A549 treated with RU486 at 1 μM for 4 hours (cell line): ENCODE measurements around the gene BPHL. TPM values are rescaled to one million over a fixed set of nuclear protein-coding genes. Genes with fewer than 3 reads are reported as not detected.

Experiments
- total RNA-seq: library from RNA; stranded (reverse); fragments of 200-300 nt; extraction: Qiagen RNA extraction; gene quantifications from 5 replicates; pipeline ENCODE4 v1.2.3, GENCODE V29; 2022; ENCODE audit warnings: low read depth

BPHL gene
- total RNA-seq = 17.5 to 30.6 TPM (median 22.9 TPM) in 5 replicates

GRCh38 chr6:3118353-3119039, at the start of gene BPHL:
Gene BPHL, plus strand, starts transcription at chr6:3118711. Its CDS starts 30 bp downstream, at chr6:3118741.

GRCh38 chr6:3157131-3157933, 38.8 kb downstream of the BPHL start, which contains the start of gene TUBB2A:
Gene TUBB2A, minus strand, starts transcription at chr6:3157544. Its CDS starts 81 bp downstream, at chr6:3157463.

Other genes with a start within 250 kb of the BPHL start
- 6.6 to 12.7 TPM (median 12.1 TPM) in 5 replicates for gene SERPINB9, start 215.4 kb upstream of the BPHL start, total RNA-seq
- 143 to 151 TPM (median 144 TPM) in 5 replicates for gene SERPINB6, start 147.1 kb upstream of the BPHL start, total RNA-seq
- 64.9 to 96.9 TPM (median 83.1 TPM) in 5 replicates for gene NQO2, start 118.8 kb upstream of the BPHL start, total RNA-seq
- 12.1 to 15.3 TPM (median 12.7 TPM) in 5 replicates for gene RIPK1, start 50.2 kb upstream of the BPHL start, total RNA-seq
- gene TUBB2A, start 38.8 kb downstream of the BPHL start, total RNA-seq = 68.2 to 86.6 TPM (median 79.6 TPM) in 5 replicates
- gene TUBB2B, start 108.9 kb downstream of the BPHL start, total RNA-seq = 11.8 to 13.2 TPM (median 12.2 TPM) in 5 replicates
- 19.3 to 30.0 TPM (median 27.7 TPM) in 5 replicates for gene PSMG4, start 140.2 kb downstream of the BPHL start, total RNA-seq